ENCODE data around the gene GDPGP1. TPM values are rescaled to one million over a fixed set of nuclear protein-coding genes. Genes with fewer than 3 reads are reported as not detected.
A peak's percentile ranks its signal among the peaks of the same experiment; 100 is the strongest.

Gene GDPGP1
- total and polyA plus RNA-seq, 9 of the 15 experiments (the other 6 are each of a cell fraction or from before 2014, with no cell fraction given) = 0.78 to 6.1 (median 2.8) TPM

DNA sequence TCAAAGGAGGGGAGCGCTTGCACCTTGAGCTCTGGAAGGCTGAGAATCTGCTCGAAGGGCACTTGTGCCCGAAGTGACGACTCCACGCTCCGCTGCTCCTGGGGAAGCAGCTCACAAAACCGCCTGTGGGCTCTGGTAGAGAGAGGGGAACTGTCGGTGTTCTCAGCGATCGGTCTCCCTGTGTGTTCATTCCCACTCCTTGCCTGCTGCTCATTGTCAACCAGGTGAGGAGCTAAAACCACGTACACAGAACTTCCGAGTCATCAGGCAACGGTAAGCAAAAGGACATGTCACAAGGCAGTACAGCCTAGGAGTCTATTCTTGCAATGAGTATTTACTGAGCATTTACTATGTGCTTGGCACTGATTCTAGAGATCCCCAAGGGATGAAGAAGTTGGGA, 1.8 kb upstream of the GDPGP1 start (continued):
- TF ChIP-seq, protein P1, sequence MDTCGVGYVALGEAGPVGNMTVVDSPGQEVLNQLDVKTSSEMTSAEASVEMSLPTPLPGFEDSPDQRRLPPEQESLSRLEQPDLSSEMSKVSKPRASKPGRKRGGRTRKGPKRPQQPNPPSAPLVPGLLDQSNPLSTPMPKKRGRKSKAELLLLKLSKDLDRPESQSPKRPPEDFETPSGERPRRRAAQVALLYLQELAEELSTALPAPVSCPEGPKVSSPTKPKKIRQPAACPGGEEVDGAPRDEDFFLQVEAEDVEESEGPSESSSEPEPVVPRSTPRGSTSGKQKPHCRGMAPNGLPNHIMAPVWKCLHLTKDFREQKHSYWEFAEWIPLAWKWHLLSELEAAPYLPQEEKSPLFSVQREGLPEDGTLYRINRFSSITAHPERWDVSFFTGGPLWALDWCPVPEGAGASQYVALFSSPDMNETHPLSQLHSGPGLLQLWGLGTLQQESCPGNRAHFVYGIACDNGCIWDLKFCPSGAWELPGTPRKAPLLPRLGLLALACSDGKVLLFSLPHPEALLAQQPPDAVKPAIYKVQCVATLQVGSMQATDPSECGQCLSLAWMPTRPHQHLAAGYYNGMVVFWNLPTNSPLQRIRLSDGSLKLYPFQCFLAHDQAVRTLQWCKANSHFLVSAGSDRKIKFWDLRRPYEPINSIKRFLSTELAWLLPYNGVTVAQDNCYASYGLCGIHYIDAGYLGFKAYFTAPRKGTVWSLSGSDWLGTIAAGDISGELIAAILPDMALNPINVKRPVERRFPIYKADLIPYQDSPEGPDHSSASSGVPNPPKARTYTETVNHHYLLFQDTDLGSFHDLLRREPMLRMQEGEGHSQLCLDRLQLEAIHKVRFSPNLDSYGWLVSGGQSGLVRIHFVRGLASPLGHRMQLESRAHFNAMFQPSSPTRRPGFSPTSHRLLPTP (IDR thresholded peaks at IDR 0.05; ENCODE audit: borderline replicate concordance, extremely low read depth, insufficient read length) = no peak
- TF ChIP-seq, protein P2, sequence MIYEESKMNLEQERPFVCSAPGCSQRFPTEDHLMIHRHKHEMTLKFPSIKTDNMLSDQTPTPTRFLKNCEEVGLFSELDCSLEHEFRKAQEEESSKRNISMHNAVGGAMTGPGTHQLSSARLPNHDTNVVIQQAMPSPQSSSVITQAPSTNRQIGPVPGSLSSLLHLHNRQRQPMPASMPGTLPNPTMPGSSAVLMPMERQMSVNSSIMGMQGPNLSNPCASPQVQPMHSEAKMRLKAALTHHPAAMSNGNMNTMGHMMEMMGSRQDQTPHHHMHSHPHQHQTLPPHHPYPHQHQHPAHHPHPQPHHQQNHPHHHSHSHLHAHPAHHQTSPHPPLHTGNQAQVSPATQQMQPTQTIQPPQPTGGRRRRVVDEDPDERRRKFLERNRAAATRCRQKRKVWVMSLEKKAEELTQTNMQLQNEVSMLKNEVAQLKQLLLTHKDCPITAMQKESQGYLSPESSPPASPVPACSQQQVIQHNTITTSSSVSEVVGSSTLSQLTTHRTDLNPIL (CRISPR knock-in tag; IDR thresholded peaks at IDR 0.05) = no peak
- no peak for TF ChIP-seq SMARCB1 (IDR thresholded peaks at IDR 0.05; ENCODE audit: insufficient read length, low read depth)
- TF ChIP-seq, protein P3, sequence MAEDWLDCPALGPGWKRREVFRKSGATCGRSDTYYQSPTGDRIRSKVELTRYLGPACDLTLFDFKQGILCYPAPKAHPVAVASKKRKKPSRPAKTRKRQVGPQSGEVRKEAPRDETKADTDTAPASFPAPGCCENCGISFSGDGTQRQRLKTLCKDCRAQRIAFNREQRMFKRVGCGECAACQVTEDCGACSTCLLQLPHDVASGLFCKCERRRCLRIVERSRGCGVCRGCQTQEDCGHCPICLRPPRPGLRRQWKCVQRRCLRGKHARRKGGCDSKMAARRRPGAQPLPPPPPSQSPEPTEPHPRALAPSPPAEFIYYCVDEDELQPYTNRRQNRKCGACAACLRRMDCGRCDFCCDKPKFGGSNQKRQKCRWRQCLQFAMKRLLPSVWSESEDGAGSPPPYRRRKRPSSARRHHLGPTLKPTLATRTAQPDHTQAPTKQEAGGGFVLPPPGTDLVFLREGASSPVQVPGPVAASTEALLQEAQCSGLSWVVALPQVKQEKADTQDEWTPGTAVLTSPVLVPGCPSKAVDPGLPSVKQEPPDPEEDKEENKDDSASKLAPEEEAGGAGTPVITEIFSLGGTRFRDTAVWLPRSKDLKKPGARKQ (CRISPR knock-in tag; IDR thresholded peaks at IDR 0.05) = 0 out of 2 replicates have a peak, but pooled peaks have one; percentile 7

Data from K562 (cell line).